NCI-H2196 treated with DMSO at 0.1 percent for 48 hours (cell line): Measurements from ENCODE around the gene HIP1R.
A peak's percentile ranks its signal among the peaks of the same experiment; 100 is the strongest.

Experiments
- DNase-seq: peaks from one replicate; lab custom pipeline; 2025; ENCODE audit not compliant: unreplicated experiment; lab: John Stamatoyannopoulos, UW

The HIP1R gene

GRCh38 chr12:122834104-122834920 is 945 bp upstream of the HIP1R start:
- peak; percentile 46 for DNase-seq

GRCh38 chr12:122835750-122836026 is 431 bp downstream of the HIP1R start:
- no peak for DNase-seq

GRCh38 chr12:122836027-122836921 is 1.0 kb downstream of the HIP1R start:
- DNase-seq = no peak

GRCh38 chr12:122837306-122838265 is 2.3 kb downstream of the HIP1R start:
- no peak for DNase-seq

GRCh38 chr12:122838841-122839240 is 3.6 kb downstream of the HIP1R start:
- no peak for DNase-seq

- DNase-seq = no peak
Observed at GRCh38 chr12:122839907-122840554, 4.8 kb downstream of the HIP1R start.

GRCh38 chr12:122840580-122841513 is 5.6 kb downstream of the HIP1R start:
- DNase-seq = no peak

GRCh38 chr12:122841544-122842321 is 6.5 kb downstream of the HIP1R start:
- no peak for DNase-seq

- no peak for DNase-seq
Observed at GRCh38 chr12:122842505-122843405, 7.5 kb downstream of the HIP1R start.

GRCh38 chr12:122843455-122843854 is 8.2 kb downstream of the HIP1R start:
- DNase-seq = no peak

- DNase-seq = no peak
Observed at GRCh38 chr12:122844366-122844971, 9.2 kb downstream of the HIP1R start.

GRCh38 chr12:122845041-122845864 is 10.0 kb downstream of the HIP1R start:
- DNase-seq = no peak

GRCh38 chr12:122845865-122846621 is 10.8 kb downstream of the HIP1R start:
- no peak for DNase-seq

- no peak for DNase-seq
Observed at GRCh38 chr12:122846622-122847515, 11.6 kb downstream of the HIP1R start.

- no peak for DNase-seq
Observed at GRCh38 chr12:122847516-122847836, 12.2 kb downstream of the HIP1R start.
